HUES64 (cell line): ENCODE data around the gene LCE6A. TPM values are rescaled to one million over a fixed set of nuclear protein-coding genes. Genes with fewer than 3 reads are reported as not detected.

ENCODE experiments used
- H3K27ac ChIP-seq: 2 replicates; pipeline ENCODE4 v1.7.0; 2013; ENCODE audit warnings: low read depth, low read length, inconsistent platforms
- H3K27me3 ChIP-seq: 2 replicates; pipeline ENCODE4 v1.6.1; 2013; ENCODE audit warnings: mild to moderate bottlenecking, low read length; ENCODE audit not compliant: insufficient read depth
- H3K36me3 ChIP-seq: 2 replicates; pipeline ENCODE4 v1.6.1; 2013; ENCODE audit warnings: mild to moderate bottlenecking, low read length; ENCODE audit not compliant: insufficient read depth
- H3K4me1 ChIP-seq: 2 replicates; pipeline ENCODE4 v1.6.1; 2013; ENCODE audit warnings: mild to moderate bottlenecking, low read length, moderate library complexity; ENCODE audit not compliant: insufficient read depth
- H3K4me3 ChIP-seq: 2 replicates; pipeline ENCODE4 v1.5.1; 2013; ENCODE audit warnings: mild to moderate bottlenecking, low read length, moderate library complexity
- H3K9ac ChIP-seq: 2 replicates; pipeline ENCODE4 v1.6.1; 2013; ENCODE audit warnings: mild to moderate bottlenecking, low read depth, low read length
- H3K9me3 ChIP-seq: 2 replicates; pipeline ENCODE4 v1.6.1; 2013; ENCODE audit warnings: low read depth, low read length; ENCODE audit not compliant: insufficient read depth
- WGBS: fragments of 150-250, 120-280 bp; methylation state at CpG from one replicate; pipeline ENCODE4 v1.1.7; 2013; ENCODE audit warnings: missing lambda C conversion rate; 5-methylcytosine and 5-hydroxymethylcytosine counted together
- polyA plus RNA-seq, 2 experiments: library from polyadenylated mRNA; stranded (reverse); fragments of 50-300 nt; gene quantifications; one replicate each; pipeline ENCODE4 v1.2.3, GENCODE V29; 2013

The LCE6A gene
- polyA plus RNA-seq (2013, experiment 1 of 2) = not detected
- not detected for polyA plus RNA-seq (2013, experiment 2 of 2)

- Histone ChIP-seq H3K36me3 (no peaks in the 10 kb centered on the region), H3K4me1 (no peaks in the 10 kb centered on the region), H3K27me3 (no peaks in the 10 kb centered on the region), H3K4me3 (no peak within 1 kb of the TSS), H3K9ac (no peak within 1 kb of the TSS), H3K27ac (no peak within 1 kb of the TSS), H3K9me3 (peaks cover 91% of the 10 kb centered on the region)
- WGBS = 69% methylated on average over 3 of the region's 3 CpGs
These were observed at the start of gene LCE6A for GRCh38 chr1:152842556-152842955. LCE6A (plus strand) TSS chr1:152842856; CDS start chr1:152843521, 665 bp downstream.

- WGBS = 63% methylated on average over 4 of the region's 4 CpGs
- no peaks in the 10 kb centered on the region for H3K36me3 ChIP-seq
- H3K4me3 ChIP-seq = no peak overlapping the region
- H3K27ac ChIP-seq = no peak overlapping the region
- no peaks in the 10 kb centered on the region for H3K4me1 ChIP-seq
- H3K9me3 ChIP-seq = peaks cover 21% of the 10 kb centered on the region
- H3K27me3 ChIP-seq = no peaks in the 10 kb centered on the region
- no peak overlapping the region for H3K9ac ChIP-seq
These were observed 47.0 kb upstream of the LCE6A start for GRCh38 chr1:152795686-152796085.

- Histone ChIP-seq H3K9ac (no peak within 1 kb of the TSS), H3K9me3 (peaks cover 28% of the 10 kb centered on the region), H3K27ac (no peak within 1 kb of the TSS), H3K36me3 (no peaks in the 10 kb centered on the region), H3K4me1 (no peaks in the 10 kb centered on the region), H3K4me3 (no peak within 1 kb of the TSS), H3K27me3 (no peaks in the 10 kb centered on the region)
- 29% methylated on average over 2 of the region's 3 CpGs for WGBS
These were observed 46.2 kb upstream of the LCE6A start, which contains the start of gene LCE1D for GRCh38 chr1:152796421-152796820. LCE1D (plus strand) TSS chr1:152796721; CDS start chr1:152797795, 1,074 bp downstream.

- no peak overlapping the region for H3K27ac ChIP-seq
- H3K9ac ChIP-seq = no peak overlapping the region
- H3K4me3 ChIP-seq = no peak overlapping the region
- no peaks in the 10 kb centered on the region for H3K36me3 ChIP-seq
- WGBS = 88% methylated on average over 1 of the region's 1 CpG
- no peaks in the 10 kb centered on the region for H3K27me3 ChIP-seq
- H3K9me3 ChIP-seq = peaks cover 71% of the 10 kb centered on the region
- H3K4me1 ChIP-seq = no peaks in the 10 kb centered on the region
These were observed 41.3 kb upstream of the LCE6A start for GRCh38 chr1:152801333-152801732.

- Histone ChIP-seq H3K9me3 (peaks cover 95% of the 10 kb centered on the region), H3K27me3 (no peaks in the 10 kb centered on the region), H3K4me3 (no peak within 1 kb of the TSS), H3K4me1 (no peaks in the 10 kb centered on the region), H3K27ac (no peak within 1 kb of the TSS), H3K9ac (no peak within 1 kb of the TSS), H3K36me3 (no peaks in the 10 kb centered on the region)
- WGBS = 61% methylated on average over 2 of the region's 3 CpGs
These were observed 36.1 kb upstream of the LCE6A start, which contains the start of gene LCE1C for GRCh38 chr1:152806576-152806975. LCE1C (minus strand) TSS chr1:152806651; CDS start chr1:152805478, 1,173 bp downstream.

- Histone ChIP-seq H3K9ac (no peak overlapping the region), H3K27me3 (no peaks in the 10 kb centered on the region), H3K27ac (no peak overlapping the region), H3K4me3 (no peak overlapping the region), H3K36me3 (no peaks in the 10 kb centered on the region), H3K9me3 (peaks cover 93% of the 10 kb centered on the region), H3K4me1 (no peaks in the 10 kb centered on the region)
- WGBS = 52% methylated on average over 2 of the region's 2 CpGs
These were observed 31.6 kb upstream of the LCE6A start for GRCh38 chr1:152811050-152811449.

- no peak within 1 kb of the TSS for H3K27ac ChIP-seq
- no peak within 1 kb of the TSS for H3K4me3 ChIP-seq
- no peak within 1 kb of the TSS for H3K9ac ChIP-seq
- H3K9me3 ChIP-seq = peaks cover 93% of the 10 kb centered on the region
- no peaks in the 10 kb centered on the region for H3K27me3 ChIP-seq
- no peaks in the 10 kb centered on the region for H3K4me1 ChIP-seq
- WGBS = 96% methylated on average over 2 of the region's 2 CpGs
- H3K36me3 ChIP-seq = no peaks in the 10 kb centered on the region
These were observed 31.0 kb upstream of the LCE6A start, which contains the start of gene LCE1B for GRCh38 chr1:152811671-152812070. LCE1B (plus strand) TSS chr1:152811971; CDS start chr1:152812447, 476 bp downstream.

GRCh38 chr1:152817309-152817708 lies 25.3 kb upstream of the LCE6A start:
- Histone ChIP-seq H3K36me3 (no peaks in the 10 kb centered on the region), H3K4me3 (no peak overlapping the region), H3K9me3 (peaks cover 83% of the 10 kb centered on the region), H3K4me1 (no peaks in the 10 kb centered on the region), H3K27me3 (no peaks in the 10 kb centered on the region), H3K9ac (no peak overlapping the region), H3K27ac (no peak overlapping the region)
- 79% methylated on average over 6 of the region's 6 CpGs for WGBS

GRCh38 chr1:152823294-152823693 lies 19.4 kb upstream of the LCE6A start:
- peaks cover 93% of the 10 kb centered on the region for H3K9me3 ChIP-seq
- H3K27me3 ChIP-seq = no peaks in the 10 kb centered on the region
- no peaks in the 10 kb centered on the region for H3K36me3 ChIP-seq
- no peak overlapping the region for H3K9ac ChIP-seq
- H3K4me3 ChIP-seq = no peak overlapping the region
- H3K4me1 ChIP-seq = no peaks in the 10 kb centered on the region
- WGBS = 19% methylated on average over 2 of the region's 5 CpGs
- H3K27ac ChIP-seq = no peak overlapping the region

- H3K36me3 ChIP-seq = no peaks in the 10 kb centered on the region
- H3K4me3 ChIP-seq = no peak overlapping the region
- H3K9me3 ChIP-seq = peaks cover 92% of the 10 kb centered on the region
- no peaks in the 10 kb centered on the region for H3K4me1 ChIP-seq
- no peaks in the 10 kb centered on the region for H3K27me3 ChIP-seq
- H3K9ac ChIP-seq = no peak overlapping the region
- H3K27ac ChIP-seq = no peak overlapping the region
These were observed 17.7 kb upstream of the LCE6A start for GRCh38 chr1:152824964-152825363.

GRCh38 chr1:152827173-152827572 lies 15.5 kb upstream of the LCE6A start, which contains the start of gene LCE1A:
LCE1A (plus strand) TSS chr1:152827473; CDS start chr1:152827473, 0 bp downstream.
- H3K9ac ChIP-seq = no peak within 1 kb of the TSS
- H3K36me3 ChIP-seq = no peaks in the 10 kb centered on the region
- peaks cover 77% of the 10 kb centered on the region for H3K9me3 ChIP-seq
- no peaks in the 10 kb centered on the region for H3K27me3 ChIP-seq
- no peaks in the 10 kb centered on the region for H3K4me1 ChIP-seq
- no peak within 1 kb of the TSS for H3K4me3 ChIP-seq
- H3K27ac ChIP-seq = no peak within 1 kb of the TSS
- 76% methylated on average over 2 of the region's 2 CpGs for WGBS

- 34% methylated on average over 2 of the region's 2 CpGs for WGBS
- Histone ChIP-seq H3K4me3 (no peak overlapping the region), H3K27ac (no peak overlapping the region), H3K36me3 (no peaks in the 10 kb centered on the region), H3K9me3 (peaks cover 49% of the 10 kb centered on the region), H3K4me1 (no peaks in the 10 kb centered on the region), H3K27me3 (no peaks in the 10 kb centered on the region), H3K9ac (no peak overlapping the region)
These were observed 5.8 kb upstream of the LCE6A start for GRCh38 chr1:152836870-152837269.
